Measurements from ENCODE around the gene OR2S2.
A peak's percentile ranks its signal among the peaks of the same experiment; 100 is the strongest.
"Not testable (repeated sequence)": the region's sequence is repeated elsewhere in the genome, so short reads cannot be mapped to it uniquely, and the experiment has no call there.

OR2S2 gene

DNA sequence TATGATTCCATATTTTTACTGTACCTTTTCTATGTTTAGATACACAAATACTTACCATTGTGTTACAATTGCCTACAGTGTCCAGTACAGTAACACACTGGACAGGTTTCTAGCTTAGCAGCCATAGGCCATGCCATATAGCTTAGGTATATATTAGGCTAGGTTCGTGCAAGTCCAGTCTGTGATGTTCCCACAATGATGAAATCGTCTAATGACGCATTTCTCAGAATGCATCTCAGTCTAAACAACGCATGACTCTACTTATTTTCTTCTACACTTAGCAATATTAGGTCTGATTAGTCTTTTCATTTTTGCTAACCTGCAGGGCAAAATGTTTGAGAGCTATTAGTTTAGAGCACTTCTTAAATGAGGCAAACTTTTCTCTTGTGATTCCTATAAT is 22.7 kb downstream of the OR2S2 start:
- no peaks in the 10 kb centered on the region for H3K36me3 ChIP-seq (replicated peaks)
- no peaks in the 10 kb centered on the region for H3K9me3 ChIP-seq
- no peak overlapping the region for H3K4me3 ChIP-seq
- in situ Hi-C loops (cut with MboI; ENCODE audit: low sequenced_read_pairs) = no loop called here
- DNase-seq (ENCODE audit: low spot score in 2 of 2) = no peak
- H3K27me3 ChIP-seq (ENCODE audit: low read depth) = no peaks in the 10 kb centered on the region
- no peaks in the 10 kb centered on the region for H3K4me1 ChIP-seq

DNA sequence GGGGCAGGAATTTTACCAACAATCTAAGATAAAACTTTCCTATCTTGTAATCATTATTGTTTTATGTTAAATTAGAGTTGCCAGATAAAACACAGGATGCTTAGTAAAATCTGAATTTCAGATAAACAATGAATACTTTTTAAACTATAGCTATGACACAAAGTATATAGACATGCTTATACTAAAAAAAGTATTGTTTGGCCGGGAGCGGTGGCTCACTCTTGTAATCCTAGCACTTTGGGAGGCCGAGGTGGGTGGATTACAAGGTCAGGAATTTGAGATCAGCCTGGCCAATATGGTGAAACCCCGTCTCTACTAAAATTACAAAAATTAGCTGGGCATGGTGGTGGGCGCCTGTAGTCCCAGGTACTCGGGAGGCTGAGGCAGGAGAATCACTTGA is 23.9 kb downstream of the OR2S2 start:
- in situ Hi-C loops (cut with MboI; ENCODE audit: low sequenced_read_pairs); H3K9me3 ChIP-seq; H3K36me3 ChIP-seq (replicated peaks); DNase-seq (ENCODE audit: low spot score in 2 of 2); H3K27me3 ChIP-seq (ENCODE audit: low read depth); H3K4me3 ChIP-seq; H3K4me1 ChIP-seq: not testable (repeated sequence)

DNA sequence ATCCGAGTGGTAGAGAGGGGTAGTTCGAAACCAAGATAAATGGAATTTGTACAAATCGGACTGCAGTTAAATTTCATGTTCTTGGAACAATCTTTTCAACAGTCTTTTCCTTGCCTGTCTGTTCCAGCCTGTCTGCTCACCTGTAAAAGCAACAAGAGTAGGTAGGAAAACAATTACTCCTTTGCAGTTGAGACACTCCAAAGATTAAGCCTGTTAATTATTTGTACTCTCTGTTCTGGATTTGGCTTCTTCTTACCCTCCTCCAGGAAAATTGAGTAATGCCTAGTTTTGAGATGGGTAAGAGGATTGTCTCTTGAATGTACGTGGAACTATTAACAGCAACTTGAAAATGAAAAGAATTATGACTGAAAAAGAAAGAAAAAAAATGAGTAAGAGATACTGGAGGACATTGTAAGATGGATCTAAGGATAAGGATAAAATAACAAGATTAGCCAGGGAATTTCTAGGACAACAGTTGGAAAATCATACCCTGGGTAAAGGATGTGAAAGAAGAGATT is 24.3 kb downstream of the OR2S2 start:
- DNase-seq (ENCODE audit: low spot score in 2 of 2) = no peak
- no peaks in the 10 kb centered on the region for H3K27me3 ChIP-seq (ENCODE audit: low read depth)
- H3K4me3 ChIP-seq = no peak overlapping the region
- no peaks in the 10 kb centered on the region for H3K4me1 ChIP-seq
- in situ Hi-C loops (cut with MboI; ENCODE audit: low sequenced_read_pairs) = no loop called here
- no peaks in the 10 kb centered on the region for H3K9me3 ChIP-seq
- H3K36me3 ChIP-seq (replicated peaks) = no peaks in the 10 kb centered on the region

DNA sequence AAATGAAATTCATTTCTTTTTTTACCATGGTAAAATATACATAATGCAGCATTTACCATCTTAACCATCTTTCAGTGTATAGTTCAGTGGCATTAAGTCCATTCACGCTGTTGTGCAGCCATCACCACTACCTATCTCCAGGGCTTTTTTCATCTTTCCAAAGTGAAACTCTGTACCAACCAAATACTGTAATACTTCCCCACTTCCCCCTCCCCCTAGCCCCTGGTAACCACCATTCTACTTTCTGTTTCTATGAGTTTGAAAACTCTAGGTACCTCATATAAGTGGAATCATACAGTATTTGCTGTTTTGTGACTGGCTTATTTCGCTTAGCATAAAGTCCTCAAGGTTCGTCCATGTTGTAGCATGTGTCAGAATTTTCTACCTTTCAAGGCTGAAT is 25.2 kb downstream of the OR2S2 start:
- no peak for DNase-seq (ENCODE audit: low spot score in 2 of 2)
- in situ Hi-C loops (cut with MboI; ENCODE audit: low sequenced_read_pairs) = no loop called here
- Histone ChIP-seq H3K4me1 (no peaks in the 10 kb centered on the region), H3K36me3 (replicated peaks) (no peaks in the 10 kb centered on the region), H3K27me3 (ENCODE audit: low read depth) (no peaks in the 10 kb centered on the region), H3K4me3 (no peak overlapping the region), H3K9me3 (no peaks in the 10 kb centered on the region)

DNA sequence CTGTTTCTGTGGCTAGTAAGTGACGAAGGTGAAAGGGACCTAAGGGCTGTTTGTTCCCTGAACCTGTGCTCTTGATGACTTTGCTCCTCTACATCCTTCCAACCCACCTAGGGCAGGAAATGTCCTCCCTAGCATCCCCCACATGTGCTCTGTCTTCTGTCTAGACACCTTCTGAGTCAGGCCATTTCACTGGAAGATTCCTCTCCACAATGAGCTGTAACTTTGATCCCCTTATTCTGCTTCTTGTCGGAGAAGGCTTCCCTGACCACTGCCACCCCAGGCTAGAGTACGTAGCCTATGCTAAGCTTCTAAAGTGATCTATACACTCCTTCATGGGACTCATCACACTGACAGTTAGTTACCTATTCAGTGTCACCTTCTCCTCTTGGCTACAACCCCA is 27.0 kb downstream of the OR2S2 start:
- Histone ChIP-seq H3K4me3 (no peak overlapping the region), H3K4me1 (no peaks in the 10 kb centered on the region), H3K9me3 (no peaks in the 10 kb centered on the region), H3K27me3 (ENCODE audit: low read depth) (no peaks in the 10 kb centered on the region), H3K36me3 (replicated peaks) (no peaks in the 10 kb centered on the region)
- no peak for DNase-seq (ENCODE audit: low spot score in 2 of 2)
- in situ Hi-C loops (cut with MboI; ENCODE audit: low sequenced_read_pairs) = no loop called here

DNA sequence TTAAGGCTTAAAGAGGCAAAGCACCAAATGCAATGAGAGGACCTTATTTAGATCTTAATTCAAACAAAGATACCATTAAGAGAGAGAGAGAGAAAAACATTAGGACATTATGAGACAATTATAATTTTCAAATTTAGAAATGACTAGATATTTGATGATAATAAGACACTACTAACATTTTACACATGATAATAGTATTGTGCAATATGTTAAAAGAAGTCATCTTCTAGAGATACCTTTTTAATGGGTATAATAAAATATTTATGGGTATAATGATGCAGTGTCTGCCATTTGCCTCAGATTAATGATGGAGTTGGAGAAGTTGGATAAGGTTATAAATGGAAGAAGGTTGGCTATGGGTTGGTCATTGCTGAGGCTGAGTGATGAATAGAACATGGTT is 27.4 kb downstream of the OR2S2 start:
- Histone ChIP-seq H3K27me3 (ENCODE audit: low read depth) (no peaks in the 10 kb centered on the region), H3K4me1 (no peaks in the 10 kb centered on the region), H3K36me3 (replicated peaks) (no peaks in the 10 kb centered on the region), H3K4me3 (no peak overlapping the region), H3K9me3 (no peaks in the 10 kb centered on the region)
- no peak for DNase-seq (ENCODE audit: low spot score in 2 of 2)
- in situ Hi-C loops (cut with MboI; ENCODE audit: low sequenced_read_pairs) = no loop called here

DNA sequence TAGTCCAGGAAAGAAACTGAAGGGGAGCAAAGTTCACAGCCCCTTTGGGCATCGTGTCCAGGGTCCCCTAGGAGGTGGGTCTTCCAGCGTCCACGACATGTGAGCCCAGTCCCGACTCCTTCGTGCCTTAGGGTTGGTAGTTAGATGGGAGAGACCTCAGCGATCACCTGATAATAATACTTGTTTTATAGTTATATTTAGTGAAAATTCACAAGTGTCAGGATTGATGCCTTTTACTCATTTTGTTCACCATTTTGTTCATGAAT is 28.6 kb downstream of the OR2S2 start:
- Histone ChIP-seq H3K9me3 (no peaks in the 10 kb centered on the region), H3K4me1 (no peaks in the 10 kb centered on the region), H3K4me3 (no peak overlapping the region), H3K27me3 (ENCODE audit: low read depth) (no peaks in the 10 kb centered on the region), H3K36me3 (replicated peaks) (no peaks in the 10 kb centered on the region)
- in situ Hi-C loops (cut with MboI; ENCODE audit: low sequenced_read_pairs) = no loop called here
- DNase-seq (ENCODE audit: low spot score in 2 of 2) = no peak

DNA sequence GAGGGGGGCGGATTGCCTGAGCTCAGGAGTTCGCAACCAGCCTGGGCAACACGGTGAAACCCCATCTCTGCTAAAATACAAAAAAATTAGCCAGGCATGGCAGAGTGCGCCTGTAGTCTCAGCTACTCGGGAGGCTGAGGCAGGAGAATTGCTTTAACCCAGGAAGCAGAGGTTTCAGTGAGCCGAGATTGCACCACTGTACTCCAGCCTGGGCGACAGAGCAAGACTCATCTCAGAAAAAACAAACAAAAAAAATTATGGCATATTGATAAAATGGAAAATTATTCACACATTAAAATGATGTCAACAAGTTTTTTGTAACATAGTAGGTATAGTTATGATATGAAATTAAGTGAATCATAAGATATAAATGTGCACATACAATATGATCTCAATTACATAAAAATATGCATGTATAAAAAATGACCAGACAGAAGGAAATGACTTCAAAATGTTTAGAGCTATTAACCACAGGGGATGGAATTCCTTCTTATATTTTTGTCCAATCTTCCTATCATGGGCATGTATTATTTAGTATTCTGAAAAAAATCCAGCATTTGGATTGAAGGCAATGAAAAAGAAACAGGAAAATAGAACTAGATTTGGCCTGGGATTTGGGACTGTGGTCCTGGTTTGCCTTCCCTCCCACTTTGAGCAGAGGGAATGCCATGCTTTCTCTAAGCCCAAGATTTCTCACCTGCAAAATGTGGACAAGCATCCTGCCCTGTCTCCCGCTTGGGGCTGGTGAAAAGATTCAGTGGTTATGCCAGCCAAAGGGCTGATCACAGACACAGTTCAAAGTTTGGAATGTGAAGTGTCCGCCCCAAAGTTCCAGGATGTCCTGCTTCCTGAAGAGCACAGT is 29.1 kb downstream of the OR2S2 start:
- peaks cover 5% of the 10 kb centered on the region for H3K4me1 ChIP-seq
- in situ Hi-C loops (cut with MboI; ENCODE audit: low sequenced_read_pairs) = no loop called here
- no peak for DNase-seq (ENCODE audit: low spot score in 2 of 2)

DNA sequence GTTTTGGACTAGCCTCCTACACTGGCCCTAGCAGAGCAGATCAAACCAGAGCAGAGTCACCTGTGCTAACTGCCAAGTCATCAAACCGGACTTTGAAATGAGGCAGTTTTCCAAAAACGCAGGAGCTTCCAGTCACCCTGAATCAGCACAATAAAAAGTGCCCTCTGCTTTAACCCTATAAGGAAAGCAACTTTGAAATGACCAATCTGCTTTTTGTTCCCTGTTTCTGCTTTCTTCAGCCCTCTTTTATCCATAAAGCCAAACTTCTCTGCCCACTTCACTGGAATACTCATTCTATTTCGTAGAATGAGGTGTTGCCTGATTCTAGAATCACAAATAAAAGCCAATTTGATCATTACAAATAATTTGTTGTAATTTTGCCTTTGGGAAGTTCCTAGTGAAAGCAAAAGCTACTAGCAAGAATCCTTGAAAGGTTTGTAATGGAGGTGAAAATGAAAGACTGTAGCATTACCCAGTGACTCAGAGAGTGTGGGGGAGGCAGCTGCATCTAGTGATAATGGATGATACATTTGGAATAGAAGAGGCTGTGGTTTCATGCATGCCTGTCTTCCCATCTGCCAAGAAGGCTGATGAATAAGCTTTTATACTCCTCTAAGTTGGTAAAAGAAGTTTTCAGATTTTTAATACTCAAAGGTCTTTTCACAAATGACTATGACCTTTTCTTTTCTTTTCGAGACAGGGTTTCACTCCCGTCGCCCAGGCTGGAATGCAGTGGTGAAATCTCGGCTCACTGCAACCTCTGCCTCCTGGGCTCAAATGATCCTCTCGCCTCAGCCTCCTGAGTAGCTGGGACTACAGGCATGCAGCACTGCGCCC is 33.8 kb downstream of the OR2S2 start:
- in situ Hi-C loops (cut with MboI; ENCODE audit: low sequenced_read_pairs) = no loop called here
- H3K9me3 ChIP-seq = no peaks in the 10 kb centered on the region
- no peak overlapping the region for H3K4me3 ChIP-seq
- no peaks in the 10 kb centered on the region for H3K36me3 ChIP-seq (replicated peaks)
- DNase-seq (ENCODE audit: low spot score in 2 of 2) = peak; percentile 39 to 48
- H3K27me3 ChIP-seq (ENCODE audit: low read depth) = no peaks in the 10 kb centered on the region
- peaks cover 12% of the 10 kb centered on the region for H3K4me1 ChIP-seq

More for the DNA sequence above, 29.1 kb downstream of the OR2S2 start:
- Histone ChIP-seq H3K9me3 (no peaks in the 10 kb centered on the region), H3K36me3 (replicated peaks) (no peaks in the 10 kb centered on the region), H3K27me3 (ENCODE audit: low read depth) (no peaks in the 10 kb centered on the region), H3K4me3 (no peak overlapping the region)

DNA sequence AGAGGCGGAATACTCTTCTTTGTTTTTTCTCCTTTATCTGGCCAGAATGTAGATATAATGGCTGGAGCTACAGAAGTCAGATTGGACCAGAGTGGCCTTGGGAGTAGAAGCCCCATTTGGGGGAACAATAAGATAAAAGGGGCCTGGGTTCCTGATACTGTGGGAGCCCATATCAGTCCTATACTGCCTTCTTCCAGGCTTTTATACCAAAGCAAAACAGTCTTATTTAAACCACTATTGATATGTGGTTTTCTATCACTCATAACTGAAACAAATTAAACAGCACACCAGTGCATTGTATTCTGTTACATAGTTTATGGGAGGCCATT is 34.4 kb downstream of the OR2S2 start:
- no peak for DNase-seq (ENCODE audit: low spot score in 2 of 2)
- in situ Hi-C loops (cut with MboI; ENCODE audit: low sequenced_read_pairs) = no loop called here
- Histone ChIP-seq H3K9me3 (no peaks in the 10 kb centered on the region), H3K4me1 (peaks cover 12% of the 10 kb centered on the region), H3K36me3 (replicated peaks) (no peaks in the 10 kb centered on the region), H3K27me3 (ENCODE audit: low read depth) (no peaks in the 10 kb centered on the region), H3K4me3 (no peak overlapping the region)

DNA sequence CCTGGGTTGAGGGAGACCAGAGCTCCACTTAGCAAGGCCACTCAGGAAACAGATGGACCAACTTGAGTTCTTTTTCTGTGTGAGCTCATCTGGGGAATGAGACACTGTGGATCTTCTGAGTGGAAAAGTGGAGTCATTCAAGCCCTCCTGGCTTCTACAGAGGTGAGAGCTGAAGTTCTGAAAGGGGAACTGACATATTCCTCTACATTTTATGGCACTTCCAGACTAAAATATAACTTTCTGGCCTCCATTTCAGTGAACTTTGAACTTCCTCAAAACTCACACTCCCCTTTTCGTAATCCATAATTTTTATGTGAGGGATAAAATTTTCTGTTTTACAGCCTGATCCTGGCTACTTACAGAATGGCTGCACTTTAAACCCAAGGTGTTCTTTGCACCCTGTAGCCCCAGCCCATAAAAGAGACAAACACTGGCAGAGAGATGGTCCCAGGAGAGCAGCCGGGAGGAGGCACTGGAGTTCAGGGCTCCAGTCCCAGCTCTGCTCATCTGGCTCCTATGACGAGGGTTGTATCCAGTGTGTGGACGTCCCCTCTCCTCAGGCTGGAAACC is 37.8 kb downstream of the OR2S2 start:
- H3K4me3 ChIP-seq = no peak overlapping the region
- H3K27me3 ChIP-seq (ENCODE audit: low read depth) = no peaks in the 10 kb centered on the region
- H3K4me1 ChIP-seq = peaks cover 12% of the 10 kb centered on the region
- H3K9me3 ChIP-seq = no peaks in the 10 kb centered on the region
- DNase-seq (ENCODE audit: low spot score in 2 of 2) = no peak
- in situ Hi-C loops (cut with MboI; ENCODE audit: low sequenced_read_pairs) = no loop called here
- no peaks in the 10 kb centered on the region for H3K36me3 ChIP-seq (replicated peaks)

DNA sequence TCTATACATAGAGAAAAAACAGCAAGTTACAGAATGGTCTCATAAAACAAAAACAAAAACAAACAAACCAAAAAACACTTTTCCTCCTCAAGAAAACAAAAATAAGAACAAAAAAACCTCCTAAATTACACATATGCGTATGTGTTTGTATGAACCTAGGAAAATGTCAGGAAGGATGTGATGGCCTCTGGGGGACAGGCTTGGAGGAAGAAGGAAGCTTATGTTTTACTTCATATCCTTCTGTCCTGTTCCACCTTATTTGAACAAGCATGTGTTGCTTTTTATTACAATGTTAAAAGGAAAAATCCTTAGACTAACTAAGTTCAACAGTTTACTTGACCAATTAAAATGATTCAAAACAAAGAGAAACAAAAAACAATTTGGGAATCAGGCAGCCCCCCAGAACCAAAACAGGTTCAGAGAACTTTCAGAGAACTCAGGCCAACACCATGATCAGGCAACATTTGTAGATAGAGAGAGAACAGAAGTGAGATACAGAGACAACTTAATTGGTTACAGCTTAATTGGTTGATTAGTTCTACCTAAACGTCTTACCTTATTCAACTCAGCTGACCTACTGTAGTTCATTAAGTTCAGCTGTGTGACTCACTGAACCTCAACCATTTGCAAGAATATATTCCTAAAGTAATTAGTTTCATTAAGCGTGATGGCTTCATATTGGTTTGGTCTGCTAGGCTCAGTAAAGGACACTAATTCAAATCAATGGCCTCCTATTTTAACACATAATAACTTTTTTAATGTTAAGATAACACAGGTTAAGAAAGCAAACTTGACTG is 38.5 kb downstream of the OR2S2 start:
- Histone ChIP-seq H3K4me3 (no peak overlapping the region), H3K9me3 (no peaks in the 10 kb centered on the region), H3K4me1 (peaks cover 12% of the 10 kb centered on the region), H3K36me3 (replicated peaks) (no peaks in the 10 kb centered on the region), H3K27me3 (ENCODE audit: low read depth) (no peaks in the 10 kb centered on the region)
- DNase-seq (ENCODE audit: low spot score in 2 of 2) = no peak
- in situ Hi-C loops (cut with MboI; ENCODE audit: low sequenced_read_pairs) = no loop called here

DNA sequence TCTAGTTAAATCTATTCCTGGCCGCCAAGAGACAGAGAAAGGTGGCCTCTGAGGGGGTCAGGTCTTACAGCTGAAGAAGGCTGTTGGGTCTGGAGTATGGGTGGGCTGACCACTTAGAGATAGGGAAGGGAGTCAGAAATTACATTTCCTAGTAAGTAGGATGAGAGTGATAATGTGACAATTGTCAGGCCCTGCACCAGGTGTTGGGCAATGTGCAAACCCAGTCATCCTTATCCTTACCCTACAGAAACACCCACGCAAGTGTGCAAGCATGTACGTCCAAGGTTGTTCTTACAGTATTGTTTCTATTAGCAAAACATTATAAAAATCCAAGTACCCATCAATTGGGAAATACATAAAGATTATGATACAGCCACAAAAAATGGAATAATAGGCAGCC is 39.2 kb downstream of the OR2S2 start:
- Histone ChIP-seq H3K27me3 (ENCODE audit: low read depth) (no peaks in the 10 kb centered on the region), H3K4me1 (peaks cover 7% of the 10 kb centered on the region), H3K9me3 (no peaks in the 10 kb centered on the region), H3K4me3 (no peak overlapping the region), H3K36me3 (replicated peaks) (no peaks in the 10 kb centered on the region)
- in situ Hi-C loops (cut with MboI; ENCODE audit: low sequenced_read_pairs) = no loop called here
- no peak for DNase-seq (ENCODE audit: low spot score in 2 of 2)

Measured in HAP-1 (cell line).